Astrocyte of the spinal cord (primary cell): Measurements from ENCODE around the gene MRPL54.
"Not testable (repeated sequence)": the region's sequence is repeated elsewhere in the genome, so short reads cannot be mapped to it uniquely, and the experiment has no call there.

Experiments used
- DNase-seq: peaks from one replicate; pipeline ENCODE4 v3.0.0; 2011; ENCODE audit warnings: low read depth, low spot score
- H3K4me3 ChIP-seq: 2 replicates; pipeline ENCODE4 v1.5.1; 2011; ENCODE audit warnings: low read depth, mild to moderate bottlenecking, low read length, moderate library complexity
- CTCF ChIP-seq: IDR thresholded peaks from 2 replicates; pipeline ENCODE4 v1.5.1; 2012; ENCODE audit warnings: low read depth, mild to moderate bottlenecking, low read length, inconsistent platforms
- in situ Hi-C: cut with HindIII; loops from 2 replicates; pipeline ENCODE4 v1.10.0; 2017; ENCODE audit warnings: low sequenced_read_pairs

The MRPL54 gene

GRCh38 chr19:3751236-3751635 lies 11.2 kb upstream of the MRPL54 start:
- in situ Hi-C loops: no loop called here
- no peak overlapping the region for H3K4me3 ChIP-seq
- TF ChIP-seq CTCF: no peak
- no peak for DNase-seq

- no peak overlapping the region for H3K4me3 ChIP-seq
- no peak for DNase-seq
- in situ Hi-C loops: no loop called here
- TF ChIP-seq CTCF: no peak
Observed at GRCh38 chr19:3752492-3752891, 10.0 kb upstream of the MRPL54 start.

GRCh38 chr19:3753631-3754410 lies 8.7 kb upstream of the MRPL54 start:
- no peak for TF ChIP-seq CTCF
- in situ Hi-C loops: no loop called here
- no peak overlapping the region for H3K4me3 ChIP-seq
- DNase-seq: no peak

- DNase-seq, in situ Hi-C loops, H3K4me3 ChIP-seq: not testable (repeated sequence)
Observed at GRCh38 chr19:3757705-3758104, 4.8 kb upstream of the MRPL54 start.

GRCh38 chr19:3758297-3758696 lies 4.2 kb upstream of the MRPL54 start:
- DNase-seq, in situ Hi-C loops, H3K4me3 ChIP-seq: not testable (repeated sequence)

- in situ Hi-C loops: no loop called here
- H3K4me3 ChIP-seq: no peak overlapping the region
- TF ChIP-seq CTCF: no peak
- DNase-seq: no peak
Observed at GRCh38 chr19:3759482-3760254, 2.8 kb upstream of the MRPL54 start.

GRCh38 chr19:3760871-3761361 lies 1.6 kb upstream of the MRPL54 start:
- no peak for DNase-seq
- in situ Hi-C loops: no loop called here
- TF ChIP-seq CTCF: no peak
- H3K4me3 ChIP-seq: peak overlapping the region; percentile 95
